ENCODE results near the gene ZKSCAN5.
"Not testable (repeated sequence)": the region's sequence is repeated elsewhere in the genome, so short reads cannot be mapped to it uniquely, and the experiment has no call there.

The ZKSCAN5 gene

DNA sequence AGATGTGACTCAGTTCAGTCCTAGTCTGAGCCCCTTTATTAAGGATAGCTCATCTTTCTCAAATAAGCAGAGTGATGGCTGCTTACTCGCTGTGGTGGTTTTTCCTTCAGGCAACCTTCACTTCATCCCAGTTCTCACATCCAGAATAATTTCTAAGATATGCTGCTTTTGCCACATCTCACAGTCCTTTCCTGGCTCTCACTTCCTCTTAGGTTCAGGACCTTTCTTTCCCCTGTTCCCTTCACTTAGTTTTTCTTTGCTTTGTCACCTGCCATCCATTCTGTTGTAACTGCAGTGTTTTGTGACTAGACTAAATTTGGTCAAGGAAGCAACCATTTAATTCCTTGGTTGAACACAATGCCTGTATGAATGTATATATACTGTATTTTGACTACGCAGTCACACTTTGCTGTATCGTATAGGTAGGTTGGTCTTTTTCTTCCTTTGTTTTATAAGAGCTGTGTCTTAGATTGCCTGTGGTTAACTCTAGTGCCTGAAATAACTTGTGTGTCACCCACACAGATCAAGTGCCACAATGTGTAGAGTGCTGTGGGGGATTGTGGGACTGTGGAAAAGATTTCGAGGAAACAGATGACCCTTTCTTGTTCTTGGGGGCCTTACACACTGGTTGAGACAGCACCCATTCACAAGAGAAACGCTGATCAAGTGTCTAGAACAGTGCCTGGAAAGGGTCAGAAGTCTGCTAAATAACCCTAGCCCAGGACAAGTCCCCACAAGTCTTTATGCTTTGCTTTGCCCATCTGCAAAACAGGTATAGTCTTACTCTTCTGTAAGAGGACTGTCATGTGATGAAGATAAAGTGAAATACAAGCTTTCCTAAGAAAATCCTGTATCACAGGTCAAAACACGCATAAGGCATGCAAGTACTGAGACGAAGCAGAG is 56.6 kb downstream of the ZKSCAN5 start:
- Histone ChIP-seq H3K4me1 (ENCODE audit: insufficient read depth, insufficient read length) (peaks cover 2% of the 10 kb centered on the region), H3K27me3 (ENCODE audit: insufficient read depth, insufficient read length) (no peaks in the 10 kb centered on the region), H3K36me3 (ENCODE audit: insufficient read depth, insufficient read length, low read length) (peaks cover 58% of the 10 kb centered on the region), H3K4me3 (ENCODE audit: insufficient read length, low read depth) (no peak overlapping the region), H3K9ac (ENCODE audit: insufficient read length, low read depth) (no peak overlapping the region), H3K9me3 (ENCODE audit: insufficient read depth, low read length) (no peaks in the 10 kb centered on the region)
- no peak for DNase-seq (ENCODE audit: low read depth, low spot score)
- no peak for TF ChIP-seq ZNF274 (IDR thresholded peaks at IDR 0.05; ENCODE audit: low read depth, low read length)
- no peak for TF ChIP-seq SUZ12 (IDR thresholded peaks at IDR 0.05; ENCODE audit: extremely low read depth, insufficient read depth, insufficient read length)
- TF ChIP-seq YY1 (IDR thresholded peaks at IDR 0.05; ENCODE audit: insufficient read depth, insufficient read length), result no peak

- Histone ChIP-seq H3K4me3 (ENCODE audit: insufficient read length, low read depth) (no peak overlapping the region), H3K9ac (ENCODE audit: insufficient read length, low read depth) (no peak overlapping the region), H3K27me3 (ENCODE audit: insufficient read depth, insufficient read length) (no peaks in the 10 kb centered on the region), H3K9me3 (ENCODE audit: insufficient read depth, low read length) (no peaks in the 10 kb centered on the region), H3K36me3 (ENCODE audit: insufficient read depth, insufficient read length, low read length) (peaks cover 59% of the 10 kb centered on the region), H3K4me1 (ENCODE audit: insufficient read depth, insufficient read length) (peaks cover 2% of the 10 kb centered on the region)
- DNase-seq (ENCODE audit: low read depth, low spot score), result no peak
- TF ChIP-seq YY1 (IDR thresholded peaks at IDR 0.05; ENCODE audit: insufficient read depth, insufficient read length) (no peak), ZNF274 (IDR thresholded peaks at IDR 0.05; ENCODE audit: low read depth, low read length) (no peak), SUZ12 (IDR thresholded peaks at IDR 0.05; ENCODE audit: extremely low read depth, insufficient read depth, insufficient read length) (no peak)
These were observed 57.2 kb downstream of the ZKSCAN5 start for GRCh38 chr7:99561737-99562051.

- Histone ChIP-seq H3K4me3 (ENCODE audit: insufficient read length, low read depth) (no peak overlapping the region), H3K36me3 (ENCODE audit: insufficient read depth, insufficient read length, low read length) (peaks cover 59% of the 10 kb centered on the region), H3K27me3 (ENCODE audit: insufficient read depth, insufficient read length) (no peaks in the 10 kb centered on the region), H3K9me3 (ENCODE audit: insufficient read depth, low read length) (no peaks in the 10 kb centered on the region), H3K9ac (ENCODE audit: insufficient read length, low read depth) (peak overlapping the region; percentile 34), H3K4me1 (ENCODE audit: insufficient read depth, insufficient read length) (peaks cover 2% of the 10 kb centered on the region)
- TF ChIP-seq YY1 (IDR thresholded peaks at IDR 0.05; ENCODE audit: insufficient read depth, insufficient read length) (no peak), ZNF274 (IDR thresholded peaks at IDR 0.05; ENCODE audit: low read depth, low read length) (no peak), SUZ12 (IDR thresholded peaks at IDR 0.05; ENCODE audit: extremely low read depth, insufficient read depth, insufficient read length) (no peak)
- no peak for DNase-seq (ENCODE audit: low read depth, low spot score)
These were observed 57.8 kb downstream of the ZKSCAN5 start for GRCh38 chr7:99562114-99562784.

DNA sequence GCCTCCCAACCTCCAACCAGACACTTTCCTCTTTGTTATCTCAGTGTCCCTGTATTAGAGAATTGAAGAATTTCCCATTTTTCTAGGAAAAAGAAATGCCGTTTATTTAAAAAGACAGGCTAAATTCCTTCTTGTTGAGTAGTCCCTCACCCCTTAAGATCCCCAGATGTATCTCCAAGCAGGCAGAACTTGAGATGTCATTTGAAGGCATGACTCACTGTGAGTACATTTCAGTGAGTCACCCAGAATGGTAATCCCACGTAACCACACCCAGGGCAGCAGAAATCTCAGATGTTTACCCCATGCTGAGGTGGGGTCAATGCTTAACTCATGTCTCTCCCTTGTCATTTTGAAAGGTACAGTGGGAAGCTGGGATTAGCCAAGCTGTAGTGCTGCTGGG is 58.4 kb downstream of the ZKSCAN5 start:
- no peaks in the 10 kb centered on the region for H3K27me3 ChIP-seq (ENCODE audit: insufficient read depth, insufficient read length)
- TF ChIP-seq ZNF274 (IDR thresholded peaks at IDR 0.05; ENCODE audit: low read depth, low read length) (no peak), YY1 (IDR thresholded peaks at IDR 0.05; ENCODE audit: insufficient read depth, insufficient read length) (no peak), SUZ12 (IDR thresholded peaks at IDR 0.05; ENCODE audit: extremely low read depth, insufficient read depth, insufficient read length) (no peak)
- DNase-seq (ENCODE audit: low read depth, low spot score), result peak; percentile 70
- peaks cover 2% of the 10 kb centered on the region for H3K4me1 ChIP-seq (ENCODE audit: insufficient read depth, insufficient read length)
- peaks cover 61% of the 10 kb centered on the region for H3K36me3 ChIP-seq (ENCODE audit: insufficient read depth, insufficient read length, low read length)
- no peak overlapping the region for H3K4me3 ChIP-seq (ENCODE audit: insufficient read length, low read depth)
- no peaks in the 10 kb centered on the region for H3K9me3 ChIP-seq (ENCODE audit: insufficient read depth, low read length)
- peak overlapping the region; percentile 34 for H3K9ac ChIP-seq (ENCODE audit: insufficient read length, low read depth)

DNA sequence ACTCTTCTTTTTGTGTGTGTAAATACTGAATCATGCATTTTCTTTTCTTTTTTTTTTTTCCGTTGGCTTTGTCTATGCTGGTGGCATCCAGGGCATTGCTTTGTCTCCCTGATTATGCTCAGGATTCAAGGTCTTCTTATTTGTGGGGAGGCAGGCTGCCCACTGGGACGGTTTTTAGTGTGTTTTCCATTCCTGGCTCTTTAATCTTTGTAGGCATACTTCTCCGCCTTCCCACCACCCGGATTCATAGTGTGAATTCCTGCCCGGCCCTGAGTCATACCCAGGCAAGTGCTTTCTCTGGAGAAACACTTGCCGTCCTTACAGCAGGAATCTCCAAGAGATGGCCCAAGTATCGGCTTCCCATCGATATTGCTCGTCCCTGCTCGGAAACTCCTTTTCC is 59.2 kb downstream of the ZKSCAN5 start:
- H3K36me3 ChIP-seq (ENCODE audit: insufficient read depth, insufficient read length, low read length), result peaks cover 66% of the 10 kb centered on the region
- H3K4me3 ChIP-seq (ENCODE audit: insufficient read length, low read depth), result no peak overlapping the region
- H3K9ac ChIP-seq (ENCODE audit: insufficient read length, low read depth), result no peak overlapping the region
- no peak for TF ChIP-seq SUZ12 (IDR thresholded peaks at IDR 0.05; ENCODE audit: extremely low read depth, insufficient read depth, insufficient read length)
- TF ChIP-seq ZNF274 (IDR thresholded peaks at IDR 0.05; ENCODE audit: low read depth, low read length), result no peak
- no peak for TF ChIP-seq YY1 (IDR thresholded peaks at IDR 0.05; ENCODE audit: insufficient read depth, insufficient read length)
- peaks cover 2% of the 10 kb centered on the region for H3K4me1 ChIP-seq (ENCODE audit: insufficient read depth, insufficient read length)
- H3K27me3 ChIP-seq (ENCODE audit: insufficient read depth, insufficient read length), result no peaks in the 10 kb centered on the region
- no peak for DNase-seq (ENCODE audit: low read depth, low spot score)
- no peaks in the 10 kb centered on the region for H3K9me3 ChIP-seq (ENCODE audit: insufficient read depth, low read length)

DNA sequence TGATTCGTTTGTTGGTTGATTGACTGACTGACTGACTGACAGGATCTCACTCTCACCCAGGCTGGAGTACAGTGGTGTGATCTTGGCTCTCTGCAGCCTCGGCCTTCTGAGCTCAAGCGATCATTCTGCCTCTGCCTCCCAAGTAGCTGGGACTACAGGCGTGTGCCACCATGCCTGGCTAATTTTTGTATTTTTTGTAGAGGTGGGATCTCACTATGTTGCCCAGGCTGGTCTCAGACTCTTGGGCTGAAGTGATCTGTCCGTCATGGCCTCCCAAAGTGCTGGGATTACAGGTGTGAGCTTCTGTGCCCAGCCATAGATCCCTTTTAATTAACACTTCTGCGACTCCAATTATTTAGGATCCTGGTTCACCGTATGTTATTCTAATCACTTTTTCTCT is 64.3 kb downstream of the ZKSCAN5 start:
- H3K27me3 ChIP-seq (ENCODE audit: insufficient read depth, insufficient read length); H3K9me3 ChIP-seq (ENCODE audit: insufficient read depth, low read length); H3K4me3 ChIP-seq (ENCODE audit: insufficient read length, low read depth); DNase-seq (ENCODE audit: low read depth, low spot score); H3K4me1 ChIP-seq (ENCODE audit: insufficient read depth, insufficient read length); H3K9ac ChIP-seq (ENCODE audit: insufficient read length, low read depth): not testable (repeated sequence)
- peaks cover 89% of the 10 kb centered on the region for H3K36me3 ChIP-seq (ENCODE audit: insufficient read depth, insufficient read length, low read length)

DNA sequence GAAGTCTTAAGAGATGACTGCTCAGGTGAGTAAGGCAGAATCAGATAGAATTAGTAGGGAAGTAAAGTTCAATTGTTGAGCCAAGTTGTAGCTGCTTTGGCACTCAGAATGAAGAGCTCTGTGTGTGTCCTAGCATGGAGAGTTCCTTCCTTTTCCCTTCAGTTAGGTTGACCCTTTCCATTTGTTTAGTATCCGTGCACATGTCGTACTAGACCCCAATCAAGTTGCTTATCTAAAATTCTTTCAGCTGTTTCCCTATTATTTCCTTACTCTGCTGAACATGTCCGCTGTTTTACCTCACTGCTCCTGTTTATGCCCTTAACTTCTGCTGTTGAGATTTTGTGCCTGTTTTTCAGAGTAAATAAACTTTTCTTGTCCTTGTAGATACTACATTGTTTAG is 67.3 kb downstream of the ZKSCAN5 start:
- peaks cover 74% of the 10 kb centered on the region for H3K36me3 ChIP-seq (ENCODE audit: insufficient read depth, insufficient read length, low read length)
- no peaks in the 10 kb centered on the region for H3K27me3 ChIP-seq (ENCODE audit: insufficient read depth, insufficient read length)
- no peaks in the 10 kb centered on the region for H3K9me3 ChIP-seq (ENCODE audit: insufficient read depth, low read length)
- no peak overlapping the region for H3K4me3 ChIP-seq (ENCODE audit: insufficient read length, low read depth)
- TF ChIP-seq SUZ12 (IDR thresholded peaks at IDR 0.05; ENCODE audit: extremely low read depth, insufficient read depth, insufficient read length), result no peak
- no peak for TF ChIP-seq ZNF274 (IDR thresholded peaks at IDR 0.05; ENCODE audit: low read depth, low read length)
- no peak for TF ChIP-seq YY1 (IDR thresholded peaks at IDR 0.05; ENCODE audit: insufficient read depth, insufficient read length)
- no peak overlapping the region for H3K9ac ChIP-seq (ENCODE audit: insufficient read length, low read depth)
- H3K4me1 ChIP-seq (ENCODE audit: insufficient read depth, insufficient read length), result no peaks in the 10 kb centered on the region
- no peak for DNase-seq (ENCODE audit: low read depth, low spot score)
